MM.1S (cell line): Measurements from ENCODE around the gene SH3BP4.

Experiments
- DNase-seq: peaks from one replicate; pipeline ENCODE4 v3.0.0-alpha.2; 2015
- H2AFZ ChIP-seq: fragments of 300-600 bp; sonication (generic); 2 replicates; pipeline ENCODE4 v1.6.0; 2016; ENCODE audit warnings: antibody characterized with exemption, low read length
- H3F3A ChIP-seq: fragments of 300-600 bp; sonication (generic); 2 replicates; pipeline ENCODE4 v1.6.1; 2016; ENCODE audit warnings: mild to moderate bottlenecking, antibody characterized with exemption, low read length, moderate library complexity, mixed read lengths; ENCODE audit not compliant: insufficient read depth
- H3K27ac ChIP-seq: fragments of 300-600 bp; sonication (generic); 2 replicates; pipeline ENCODE4 v1.5.1; 2016; ENCODE audit warnings: mild to moderate bottlenecking, low read length
- H3K27me3 ChIP-seq: fragments of 300-600 bp; sonication (generic); replicated peaks from 2 replicates; pipeline ENCODE4 v1.6.0; 2016; ENCODE audit warnings: low read length; ENCODE audit not compliant: insufficient read depth
- H3K36me3 ChIP-seq: fragments of 300-600 bp; sonication (generic); replicated peaks from 2 replicates; pipeline ENCODE4 v1.6.1; 2016; ENCODE audit warnings: mild to moderate bottlenecking, low read length, mixed read lengths; ENCODE audit not compliant: insufficient read depth
- H3K4me1 ChIP-seq: fragments of 300-600 bp; sonication (generic); 2 replicates; pipeline ENCODE4 v1.6.1; 2016; ENCODE audit warnings: low read length, mixed read lengths
- H3K4me2 ChIP-seq: fragments of 300-600 bp; sonication (generic); 2 replicates; pipeline ENCODE4 v1.6.0; 2016; ENCODE audit warnings: low read depth, low read length
- H3K4me3 ChIP-seq: fragments of 300-600 bp; sonication (generic); 2 replicates; pipeline ENCODE4 v1.5.1; 2016; ENCODE audit warnings: low read length, mixed read lengths
- H3K79me2 ChIP-seq: fragments of 300-600 bp; sonication (generic); 2 replicates; pipeline ENCODE4 v1.6.1; 2016; ENCODE audit warnings: mixed run types, low read length, mixed read lengths
- H3K9ac ChIP-seq: fragments of 300-600 bp; sonication (generic); 2 replicates; pipeline ENCODE4 v1.6.1; 2016; ENCODE audit warnings: low read length, mixed read lengths
- H3K9me2 ChIP-seq: fragments of 300-600 bp; sonication (generic); replicated peaks from 2 replicates; pipeline ENCODE4 v1.6.1; 2016; ENCODE audit warnings: mild to moderate bottlenecking, low read length, mixed read lengths; ENCODE audit not compliant: insufficient read depth
- H3K9me3 ChIP-seq: fragments of 300-600 bp; sonication (generic); replicated peaks from 2 replicates; pipeline ENCODE4 v1.6.1; 2016; ENCODE audit warnings: mild to moderate bottlenecking, low read length, mixed read lengths; ENCODE audit not compliant: insufficient read depth
- H4K20me1 ChIP-seq: fragments of 300-600 bp; sonication (generic); 2 replicates; pipeline ENCODE4 v1.6.1; 2016; ENCODE audit warnings: mild to moderate bottlenecking, low read length, moderate library complexity, mixed read lengths; ENCODE audit not compliant: insufficient read depth
- EZH2 ChIP-seq: fragments of 300-600 bp; sonication (generic); optimal IDR thresholded peaks from 2 replicates; pipeline ENCODE3; 2017; ENCODE audit warnings: low read depth, mild to moderate bottlenecking, antibody characterized with exemption, low read length, mixed read lengths
- EZH2phosphoT487 ChIP-seq: fragments of 300-600 bp; sonication (generic); IDR thresholded peaks from 2 replicates; pipeline ENCODE4 v1.6.1; 2018; ENCODE audit warnings: antibody characterized with exemption, low read length
- TF ChIP-seq, protein P1 (sequence below): fragments of 300-600 bp; sonication (generic); IDR thresholded peaks from 2 replicates; pipeline ENCODE4 v1.5.1; 2016; ENCODE audit warnings: antibody characterized with exemption, low read length, mixed read lengths

Gene SH3BP4

DNA sequence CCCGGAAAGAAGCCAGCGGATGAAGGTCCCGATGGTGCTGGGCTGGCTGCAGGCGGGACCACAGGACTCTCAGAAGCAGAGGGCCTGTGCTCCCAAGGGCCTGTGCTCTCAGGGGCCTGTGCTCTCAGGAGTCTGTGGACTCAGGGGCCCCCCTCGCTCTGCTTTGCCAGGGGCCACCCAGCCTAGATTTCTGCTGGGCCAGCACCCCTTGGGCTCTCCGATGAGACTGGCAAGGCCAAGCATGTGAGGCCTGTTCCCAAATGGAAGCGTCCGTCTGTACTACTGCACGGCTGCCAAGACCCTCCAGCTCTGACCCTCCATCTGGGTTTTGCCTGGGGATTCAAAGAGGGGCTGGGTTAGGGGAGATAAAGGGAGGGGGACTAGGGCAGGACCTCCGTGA is 54.6 kb downstream of the SH3BP4 start:
- Histone ChIP-seq H3K36me3 (no peaks in the 10 kb centered on the region), H2AFZ (no peak overlapping the region), H3K9me3 (no peaks in the 10 kb centered on the region), H3K27me3 (no peaks in the 10 kb centered on the region), H3F3A (no peaks in the 10 kb centered on the region), H3K9me2 (no peaks in the 10 kb centered on the region), H3K4me1 (no peaks in the 10 kb centered on the region), H3K9ac (no peak overlapping the region), H3K4me3 (no peak overlapping the region), H3K79me2 (no peaks in the 10 kb centered on the region), H3K4me2 (no peak overlapping the region), H3K27ac (no peak overlapping the region), H4K20me1 (no peaks in the 10 kb centered on the region)
- no peak for DNase-seq
- TF ChIP-seq, protein P1, sequence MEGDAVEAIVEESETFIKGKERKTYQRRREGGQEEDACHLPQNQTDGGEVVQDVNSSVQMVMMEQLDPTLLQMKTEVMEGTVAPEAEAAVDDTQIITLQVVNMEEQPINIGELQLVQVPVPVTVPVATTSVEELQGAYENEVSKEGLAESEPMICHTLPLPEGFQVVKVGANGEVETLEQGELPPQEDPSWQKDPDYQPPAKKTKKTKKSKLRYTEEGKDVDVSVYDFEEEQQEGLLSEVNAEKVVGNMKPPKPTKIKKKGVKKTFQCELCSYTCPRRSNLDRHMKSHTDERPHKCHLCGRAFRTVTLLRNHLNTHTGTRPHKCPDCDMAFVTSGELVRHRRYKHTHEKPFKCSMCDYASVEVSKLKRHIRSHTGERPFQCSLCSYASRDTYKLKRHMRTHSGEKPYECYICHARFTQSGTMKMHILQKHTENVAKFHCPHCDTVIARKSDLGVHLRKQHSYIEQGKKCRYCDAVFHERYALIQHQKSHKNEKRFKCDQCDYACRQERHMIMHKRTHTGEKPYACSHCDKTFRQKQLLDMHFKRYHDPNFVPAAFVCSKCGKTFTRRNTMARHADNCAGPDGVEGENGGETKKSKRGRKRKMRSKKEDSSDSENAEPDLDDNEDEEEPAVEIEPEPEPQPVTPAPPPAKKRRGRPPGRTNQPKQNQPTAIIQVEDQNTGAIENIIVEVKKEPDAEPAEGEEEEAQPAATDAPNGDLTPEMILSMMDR, result no peak
- TF ChIP-seq EZH2phosphoT487, result no peak
- TF ChIP-seq EZH2, result no peak

DNA sequence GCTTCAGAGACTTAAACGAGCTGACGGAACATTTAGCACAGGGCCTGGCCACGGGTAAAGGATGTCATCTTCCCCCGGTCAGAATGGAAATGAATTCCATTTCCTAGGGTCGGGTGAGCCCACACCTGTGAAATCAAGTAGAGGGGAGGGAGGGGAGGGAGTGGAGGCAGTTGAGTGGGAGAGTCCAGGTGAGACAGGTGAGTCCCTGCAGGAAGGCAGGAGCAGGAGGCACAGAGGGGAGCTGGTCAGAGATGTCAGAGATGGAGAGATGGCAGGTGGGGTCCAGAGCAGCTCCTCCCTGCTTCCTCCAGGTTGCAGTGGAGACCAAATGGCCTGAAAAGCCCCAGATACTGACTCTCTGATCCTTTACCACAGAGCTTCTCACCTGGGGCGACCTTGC is 55.2 kb downstream of the SH3BP4 start:
- TF ChIP-seq EZH2 (no peak), EZH2phosphoT487 (no peak)
- TF ChIP-seq, protein P1, result no peak
- Histone ChIP-seq H3K4me1 (no peaks in the 10 kb centered on the region), H3K9me2 (no peaks in the 10 kb centered on the region), H2AFZ (no peak overlapping the region), H3K9me3 (no peaks in the 10 kb centered on the region), H3K4me2 (no peak overlapping the region), H3K36me3 (no peaks in the 10 kb centered on the region), H3F3A (no peaks in the 10 kb centered on the region), H3K9ac (no peak overlapping the region), H3K79me2 (no peaks in the 10 kb centered on the region), H3K27ac (no peak overlapping the region), H3K27me3 (no peaks in the 10 kb centered on the region), H3K4me3 (no peak overlapping the region), H4K20me1 (no peaks in the 10 kb centered on the region)
- no peak for DNase-seq

DNA sequence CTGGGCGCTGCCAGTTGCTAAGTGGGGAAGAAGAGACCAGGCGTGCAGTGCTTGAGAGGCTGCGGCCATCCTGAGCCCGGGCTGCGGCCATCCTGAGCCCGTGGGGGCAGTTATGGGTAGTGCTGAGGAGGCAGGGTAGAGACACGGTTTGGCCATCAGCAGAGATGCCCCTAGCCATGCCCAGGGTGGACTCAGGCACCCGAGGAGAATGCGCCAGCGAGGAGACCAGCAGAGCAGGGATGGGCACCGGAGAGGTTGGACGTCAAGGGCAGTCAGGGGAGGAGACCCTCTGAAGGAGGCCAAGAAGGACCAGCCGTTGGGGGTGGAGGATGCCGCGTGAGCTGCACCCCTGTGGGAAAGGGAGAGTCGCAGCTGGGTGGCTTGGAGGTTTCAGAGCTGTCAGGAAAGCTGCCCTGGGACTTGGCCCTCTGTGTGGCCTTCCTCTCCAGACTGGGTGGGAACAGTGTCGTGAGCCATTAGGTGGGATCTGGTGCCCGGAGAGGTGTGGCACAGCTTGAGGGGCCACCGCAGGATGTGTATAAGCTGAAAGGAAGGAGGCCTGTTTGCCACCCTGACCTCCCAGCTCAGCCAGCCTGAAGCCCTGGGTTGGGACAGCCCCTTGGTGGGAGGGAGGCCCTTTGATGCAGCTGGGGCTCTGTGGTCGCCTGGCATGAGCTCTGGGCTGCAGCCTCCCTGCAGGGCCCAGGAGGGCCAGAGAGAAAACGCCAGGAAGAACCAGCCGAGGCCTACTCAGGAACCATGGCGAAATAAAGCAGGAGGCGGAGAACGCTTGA is 56.0 kb downstream of the SH3BP4 start:
- Histone ChIP-seq H2AFZ (no peak overlapping the region), H3K4me3 (no peak overlapping the region), H3K9me3 (no peaks in the 10 kb centered on the region), H3K79me2 (no peaks in the 10 kb centered on the region), H3K9me2 (no peaks in the 10 kb centered on the region), H4K20me1 (no peaks in the 10 kb centered on the region), H3K27me3 (no peaks in the 10 kb centered on the region), H3K36me3 (no peaks in the 10 kb centered on the region), H3K27ac (no peak overlapping the region), H3F3A (no peaks in the 10 kb centered on the region), H3K9ac (no peak overlapping the region), H3K4me2 (no peak overlapping the region), H3K4me1 (no peaks in the 10 kb centered on the region)
- DNase-seq, result no peak
- no peak for TF ChIP-seq EZH2phosphoT487
- no peak for TF ChIP-seq EZH2
- TF ChIP-seq, protein P1, result no peak
